ENCODE results near the gene TMEM88.

TMEM88 gene

DNA sequence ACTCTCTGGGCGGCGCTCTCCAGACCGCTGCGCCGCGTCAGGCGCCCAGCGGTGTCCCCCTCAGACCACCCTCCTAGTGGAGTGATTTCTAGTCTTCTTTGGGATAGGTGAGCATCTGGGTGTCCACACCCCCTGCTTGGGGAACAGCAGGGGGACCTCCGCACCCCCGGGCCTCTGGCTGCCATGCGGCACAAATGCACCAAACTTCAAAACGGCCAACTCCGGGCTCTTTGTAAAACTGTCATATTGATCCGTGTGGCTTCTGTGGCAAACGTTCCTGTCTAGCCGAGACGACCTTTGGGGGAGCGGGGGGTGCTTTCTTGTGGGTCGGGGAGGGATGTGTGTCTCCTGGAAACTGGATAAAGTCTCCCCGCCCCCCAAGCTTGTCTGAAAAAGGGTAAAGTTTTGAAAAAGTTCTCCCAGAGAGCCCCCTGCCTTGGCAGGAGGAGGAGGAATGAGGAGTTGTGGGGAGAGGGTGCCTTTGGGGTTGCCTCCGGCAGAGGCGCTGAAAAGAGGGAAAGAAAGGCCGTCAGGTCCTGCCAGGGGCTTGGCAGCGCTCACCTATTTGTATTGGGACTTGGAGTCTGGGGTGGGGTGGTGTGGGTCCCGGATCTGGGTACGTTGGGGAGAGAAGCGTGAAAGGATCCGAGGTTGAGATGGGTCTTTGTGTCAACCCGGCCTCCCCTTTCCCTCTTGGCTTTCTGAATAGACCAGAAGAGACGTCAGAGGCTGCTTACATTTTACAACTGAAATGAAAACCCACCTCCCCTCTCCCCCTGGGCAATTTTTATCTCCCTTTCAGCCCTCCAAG lies 31.6 kb downstream of the TMEM88 start:
- no peak for DNase-seq

DNA sequence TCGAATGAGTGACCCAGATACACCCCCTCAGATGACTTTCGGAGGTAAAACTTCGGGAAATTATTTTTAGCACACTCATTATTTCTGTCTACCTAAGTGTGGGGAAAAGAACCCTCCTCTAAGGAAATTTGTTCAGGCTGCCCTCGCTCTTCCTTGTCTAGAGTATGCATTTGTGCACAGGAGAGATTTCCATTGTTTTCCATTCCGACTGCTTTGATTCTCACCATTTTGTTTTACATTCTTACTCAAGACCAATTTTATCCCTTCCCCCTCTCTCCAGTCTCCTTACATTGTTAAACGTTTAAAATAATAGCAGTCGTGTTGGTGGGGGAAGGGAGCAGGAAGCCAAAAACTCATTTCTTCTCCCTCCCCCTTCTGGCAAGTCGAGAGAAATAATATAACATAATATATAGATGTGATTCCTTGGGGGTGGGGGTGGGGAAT lies 32.2 kb downstream of the TMEM88 start:
- no peak for DNase-seq

DNA sequence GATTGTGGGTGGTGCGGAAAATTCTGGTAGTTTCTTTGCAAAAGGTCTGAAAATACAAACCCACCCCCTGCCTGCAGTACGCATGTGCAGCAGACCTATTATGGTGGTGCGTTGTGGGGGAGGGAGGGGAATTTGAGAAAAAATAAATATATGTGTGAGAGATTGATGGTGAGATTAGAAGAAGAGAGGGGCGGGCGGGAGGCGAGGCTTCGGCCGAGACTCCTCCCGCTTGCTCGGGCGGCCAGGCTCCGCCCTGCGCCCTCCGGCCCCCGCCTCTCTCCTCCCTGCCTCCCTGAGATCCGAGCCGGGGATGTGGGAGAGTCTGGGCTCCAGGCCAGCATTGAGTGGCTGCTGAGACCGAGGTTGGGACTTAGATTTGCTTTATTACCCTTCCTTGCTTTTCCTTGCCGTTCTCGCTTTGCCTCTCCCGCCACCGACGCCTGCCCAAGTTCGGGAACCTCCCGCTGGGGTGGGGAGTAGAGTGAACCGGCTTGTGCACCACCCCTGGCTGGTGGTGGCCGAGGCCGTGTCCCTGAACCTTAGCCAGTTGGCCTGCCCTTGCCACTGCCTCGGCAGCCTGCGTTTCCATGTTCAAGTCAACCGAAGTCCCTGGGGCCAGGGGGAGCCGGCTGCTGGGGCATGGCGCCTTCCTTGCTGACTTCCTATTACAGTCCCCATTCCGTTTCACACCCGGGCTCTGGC lies 32.8 kb downstream of the TMEM88 start:
- DNase-seq: peak in 1 of 2 experiments; percentile 46

DNA sequence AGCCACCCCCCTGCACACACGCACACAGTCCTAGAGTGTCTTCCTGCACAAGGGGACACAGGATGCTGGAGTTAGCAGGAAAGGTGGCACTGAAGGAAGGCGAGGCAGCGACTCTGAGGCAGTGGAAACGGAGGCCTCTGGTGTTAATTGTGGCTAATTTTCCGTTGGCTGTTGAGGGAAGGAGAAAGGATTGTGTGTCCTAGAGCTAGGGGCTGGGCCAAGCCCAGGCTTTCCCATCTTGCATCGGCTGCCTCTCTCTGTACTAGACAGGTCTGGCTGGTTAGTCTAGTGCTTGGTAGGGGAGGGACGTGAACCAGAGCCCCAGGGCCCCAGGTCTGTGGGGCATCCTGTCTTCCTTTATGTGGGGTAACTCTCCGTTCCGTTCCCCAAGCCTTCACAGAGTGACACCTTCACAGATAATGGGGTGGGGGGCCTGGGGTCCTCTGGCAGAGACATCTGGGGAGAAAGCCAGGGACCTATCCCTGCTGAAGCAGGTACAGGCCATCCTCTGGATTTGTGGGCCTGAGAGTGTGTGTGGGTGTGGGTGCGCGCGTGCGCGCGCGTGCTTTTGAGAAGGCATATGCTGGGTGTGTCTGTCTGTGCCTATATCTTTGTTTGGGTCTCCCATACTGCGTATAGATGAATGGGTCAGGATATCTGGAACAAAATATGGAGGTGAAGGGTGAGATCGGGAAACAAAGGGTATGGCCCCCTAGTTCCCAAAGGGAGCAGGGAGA lies 33.5 kb downstream of the TMEM88 start, which contains the start of gene CHD3:
CHD3 (plus strand) TSS at position 606 of the 737 bp plus-strand sequence. CDS start 212 bp downstream, outside the sequence.
- DNase-seq: no peak

DNA sequence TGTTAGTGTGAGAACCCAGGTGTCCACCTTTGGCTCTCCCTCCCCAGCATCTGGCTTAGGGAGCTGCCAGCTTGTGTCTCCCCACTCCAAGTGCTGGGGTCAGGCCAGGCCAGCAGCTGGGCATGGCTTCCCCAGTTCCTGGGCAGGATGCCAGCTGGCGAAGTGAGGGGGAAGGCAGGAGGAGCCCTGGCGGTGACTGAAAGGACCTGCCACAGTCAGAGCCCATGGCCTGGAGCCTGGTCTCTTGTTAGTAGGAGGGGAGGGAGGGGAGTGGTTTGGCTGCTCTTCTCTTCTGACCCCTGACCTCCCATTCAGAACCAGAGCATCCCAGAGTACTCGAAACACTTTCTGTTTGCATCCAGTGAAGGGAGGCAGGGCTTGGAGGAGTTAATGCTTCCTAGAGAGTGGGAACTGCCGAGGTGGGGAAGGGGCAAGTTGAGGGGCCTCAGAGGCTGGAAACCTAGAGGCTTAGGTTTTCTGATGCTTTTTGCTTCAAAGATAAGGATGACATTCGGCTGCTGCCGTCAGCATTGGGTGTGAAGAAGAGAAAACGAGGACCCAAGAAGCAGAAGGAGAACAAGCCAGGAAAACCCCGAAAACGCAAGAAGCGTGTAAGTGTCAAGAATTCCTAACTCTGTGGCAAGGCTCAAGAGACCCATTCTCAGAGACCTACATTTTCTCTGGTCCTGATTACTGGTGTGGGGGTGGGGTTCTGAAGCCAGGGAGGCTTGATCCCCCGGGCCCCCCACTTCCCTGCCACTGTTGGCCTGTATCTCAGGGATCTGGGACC lies 34.5 kb downstream of the TMEM88 start:
- peak; percentile 72 to 77 for DNase-seq

DNA sequence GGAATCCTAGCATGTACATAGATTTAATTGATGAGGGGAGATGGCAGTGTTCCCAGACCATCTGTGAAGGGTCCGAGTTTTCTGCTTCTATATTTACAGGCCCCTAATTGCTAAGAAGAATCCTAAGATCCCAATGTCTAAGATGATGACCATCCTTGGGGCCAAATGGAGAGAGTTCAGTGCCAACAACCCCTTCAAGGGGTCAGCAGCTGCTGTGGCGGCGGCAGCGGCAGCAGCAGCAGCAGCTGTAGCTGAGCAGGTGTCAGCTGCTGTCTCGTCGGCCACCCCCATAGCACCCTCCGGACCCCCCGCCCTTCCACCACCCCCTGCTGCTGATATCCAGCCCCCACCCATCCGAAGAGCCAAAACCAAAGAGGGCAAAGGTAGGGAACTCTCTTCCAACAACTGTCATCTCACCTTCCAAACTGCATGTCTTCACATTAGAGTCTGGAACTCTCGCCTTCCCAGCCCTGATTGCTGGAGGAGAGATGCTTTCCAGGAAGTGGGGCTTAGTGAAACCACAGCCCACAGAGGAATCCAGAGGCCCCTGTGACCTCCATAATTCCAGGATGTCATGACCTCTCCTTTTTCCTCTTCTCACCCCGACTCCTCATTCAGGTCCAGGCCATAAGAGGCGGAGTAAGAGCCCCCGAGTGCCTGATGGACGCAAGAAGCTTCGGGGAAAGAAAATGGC lies 38.5 kb downstream of the TMEM88 start:
- DNase-seq: no peak

DNA sequence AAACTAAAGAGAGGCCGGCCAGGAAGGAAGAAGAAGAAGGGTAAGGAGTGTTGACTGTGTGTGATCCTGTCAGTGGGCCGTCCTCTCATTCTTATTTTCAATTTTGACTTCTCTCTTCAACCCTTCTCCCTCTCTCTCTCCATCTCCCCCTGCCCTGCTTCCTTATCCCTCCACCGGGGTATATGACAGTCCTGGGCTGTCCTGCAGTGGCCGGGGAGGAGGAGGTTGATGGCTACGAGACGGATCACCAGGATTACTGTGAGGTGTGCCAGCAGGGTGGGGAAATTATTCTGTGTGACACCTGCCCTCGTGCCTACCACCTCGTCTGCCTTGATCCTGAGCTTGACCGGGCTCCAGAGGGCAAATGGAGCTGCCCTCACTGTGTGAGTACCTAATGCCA lies 39.4 kb downstream of the TMEM88 start:
- no peak for DNase-seq

DNA sequence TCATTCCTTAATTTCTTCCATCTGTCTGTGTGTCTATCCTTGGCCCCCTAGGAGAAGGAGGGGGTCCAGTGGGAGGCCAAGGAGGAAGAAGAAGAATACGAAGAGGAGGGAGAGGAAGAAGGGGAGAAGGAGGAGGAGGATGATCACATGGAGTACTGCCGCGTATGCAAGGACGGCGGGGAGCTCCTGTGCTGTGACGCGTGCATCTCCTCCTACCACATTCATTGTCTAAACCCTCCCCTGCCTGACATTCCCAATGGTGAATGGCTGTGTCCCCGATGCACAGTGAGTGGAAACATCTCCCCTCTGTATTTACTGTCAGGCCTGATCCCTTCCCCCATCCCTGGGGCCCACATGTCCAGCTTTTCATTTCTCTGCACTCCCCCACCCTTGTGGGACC lies 40.0 kb downstream of the TMEM88 start:
- no peak for DNase-seq

DNA sequence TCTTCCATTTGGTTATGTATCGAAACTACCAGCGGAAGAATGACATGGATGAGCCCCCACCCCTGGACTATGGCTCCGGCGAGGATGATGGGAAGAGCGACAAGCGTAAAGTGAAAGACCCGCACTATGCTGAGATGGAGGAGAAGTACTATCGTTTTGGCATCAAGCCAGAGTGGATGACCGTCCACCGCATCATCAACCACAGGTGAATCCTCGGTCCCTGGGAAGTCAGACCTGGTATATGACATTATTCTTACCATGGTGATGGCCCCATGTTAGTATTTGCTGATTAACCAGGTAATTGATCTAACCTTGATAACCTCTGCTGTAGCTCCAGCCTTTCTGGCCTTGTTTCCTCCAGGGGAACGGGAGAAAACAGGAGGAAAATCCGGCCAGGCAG lies 42.2 kb downstream of the TMEM88 start:
- no peak for DNase-seq

DNA sequence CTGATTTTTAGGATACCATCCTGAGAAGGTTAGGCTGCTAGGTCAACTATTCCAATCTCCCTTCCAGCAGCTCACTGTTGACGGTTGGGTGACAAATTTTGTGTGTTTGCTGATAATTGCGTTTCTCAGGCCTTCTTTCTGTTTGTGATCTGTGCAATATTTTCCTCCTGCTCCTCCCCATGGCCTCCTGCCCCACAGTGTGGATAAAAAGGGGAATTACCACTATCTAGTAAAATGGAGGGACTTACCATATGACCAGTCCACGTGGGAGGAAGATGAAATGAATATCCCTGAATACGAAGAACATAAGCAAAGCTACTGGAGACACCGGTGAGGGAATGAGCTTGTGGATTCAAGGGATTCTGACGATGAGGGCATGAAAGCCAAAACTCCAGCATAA lies 42.9 kb downstream of the TMEM88 start:
- no peak for DNase-seq

DNA sequence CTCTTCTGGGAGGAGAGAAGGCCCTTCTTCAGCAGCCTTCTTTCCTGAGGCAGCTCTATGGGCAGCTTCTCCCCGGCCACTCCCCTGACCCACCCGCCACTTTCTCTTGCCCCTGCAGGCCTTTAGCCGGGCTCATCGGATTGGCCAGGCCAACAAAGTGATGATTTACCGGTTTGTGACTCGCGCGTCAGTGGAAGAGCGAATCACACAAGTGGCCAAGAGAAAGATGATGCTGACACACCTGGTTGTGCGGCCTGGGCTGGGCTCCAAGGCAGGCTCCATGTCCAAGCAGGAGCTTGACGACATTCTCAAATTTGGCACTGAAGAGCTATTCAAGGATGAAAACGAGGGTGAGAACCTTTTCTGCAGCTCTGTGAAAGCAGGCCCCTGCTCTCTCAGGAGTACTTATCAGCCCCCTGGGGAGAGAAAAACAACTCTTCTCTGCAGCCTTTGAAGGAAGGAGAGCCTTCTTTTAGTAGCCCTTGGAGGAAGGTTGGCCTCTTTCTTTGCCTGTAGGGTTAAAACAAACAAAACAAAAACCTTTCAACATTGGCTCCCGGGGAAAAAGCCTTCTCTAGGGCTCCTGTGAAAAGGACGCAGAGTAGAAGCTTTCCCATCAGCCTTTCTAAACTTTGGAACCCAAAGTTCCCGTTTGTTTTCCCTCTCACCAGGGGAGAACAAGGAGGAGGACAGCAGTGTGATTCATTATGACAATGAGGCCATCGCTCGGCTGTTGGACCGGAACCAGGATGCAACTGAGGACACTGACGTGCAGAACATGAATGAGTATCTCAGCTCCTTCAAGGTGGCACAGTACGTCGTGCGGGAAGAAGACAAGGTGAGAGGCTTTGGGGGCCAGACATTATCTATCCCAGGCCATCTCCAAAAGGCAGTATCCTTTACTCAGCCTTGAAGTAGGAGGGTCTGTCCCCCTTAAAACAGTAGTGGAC lies 48.6 kb downstream of the TMEM88 start:
- DNase-seq: no peak
